Thyroid gland (tissue), 4 donors: ENCODE measurements around the gene RNASEH2B.

ENCODE experiments used
- POLR2A ChIP-seq, 2 donors: fragments of 450-650 bp; IDR thresholded peaks; one replicate each; pipeline ENCODE4 v1.6.1; 2017; ENCODE audit warnings: antibody characterized with exemption in 2 of 2, mild to moderate bottlenecking in 2 of 2, moderate library complexity in 1 of 2
- TF ChIP-seq, protein P1 (sequence below), 6 experiments: fragments of 200-600 bp in 3 of 6; fragments of 450-650 bp in 3 of 6; sonication (generic) in 3 of 6; IDR thresholded peaks; one replicate each; pipeline ENCODE4 v1.5.1; 2016 to 2019; ENCODE audit warnings: antibody characterized with exemption in 6 of 6, mild to moderate bottlenecking in 2 of 6, inconsistent platforms in 1 of 6, moderate library complexity in 1 of 6

- TF ChIP-seq, protein P1, sequence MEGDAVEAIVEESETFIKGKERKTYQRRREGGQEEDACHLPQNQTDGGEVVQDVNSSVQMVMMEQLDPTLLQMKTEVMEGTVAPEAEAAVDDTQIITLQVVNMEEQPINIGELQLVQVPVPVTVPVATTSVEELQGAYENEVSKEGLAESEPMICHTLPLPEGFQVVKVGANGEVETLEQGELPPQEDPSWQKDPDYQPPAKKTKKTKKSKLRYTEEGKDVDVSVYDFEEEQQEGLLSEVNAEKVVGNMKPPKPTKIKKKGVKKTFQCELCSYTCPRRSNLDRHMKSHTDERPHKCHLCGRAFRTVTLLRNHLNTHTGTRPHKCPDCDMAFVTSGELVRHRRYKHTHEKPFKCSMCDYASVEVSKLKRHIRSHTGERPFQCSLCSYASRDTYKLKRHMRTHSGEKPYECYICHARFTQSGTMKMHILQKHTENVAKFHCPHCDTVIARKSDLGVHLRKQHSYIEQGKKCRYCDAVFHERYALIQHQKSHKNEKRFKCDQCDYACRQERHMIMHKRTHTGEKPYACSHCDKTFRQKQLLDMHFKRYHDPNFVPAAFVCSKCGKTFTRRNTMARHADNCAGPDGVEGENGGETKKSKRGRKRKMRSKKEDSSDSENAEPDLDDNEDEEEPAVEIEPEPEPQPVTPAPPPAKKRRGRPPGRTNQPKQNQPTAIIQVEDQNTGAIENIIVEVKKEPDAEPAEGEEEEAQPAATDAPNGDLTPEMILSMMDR (IDR thresholded peaks at IDR 0.05) = no peak
- no peak for TF ChIP-seq POLR2A (IDR thresholded peaks at IDR 0.05)
These were observed 30.9 kb downstream of the RNASEH2B start for GRCh38 chr13:50940509-50940908.
